Measurements from ENCODE around the gene DCP1B. TPM values are rescaled to one million over a fixed set of nuclear protein-coding genes. Genes with fewer than 3 reads are reported as not detected.

The DCP1B gene
- total and polyA plus RNA-seq, 12 donors = 12.4 to 47.9 (median 28.5) TPM

- no peak overlapping the region for H3K27ac ChIP-seq
- H3K27me3 ChIP-seq = no peaks in the 10 kb centered on the region
- WGBS, 4 donors = 68 to 71% (median 69%) methylated on average over 12 of the region's 12 CpGs
- H3K36me3 ChIP-seq (replicated peaks in 1 of 2) = no peaks in the 10 kb centered on the region
- no peak for DNase-seq
- intact Hi-C loops (cut with DNase I) = no loop called here
- no peaks in the 10 kb centered on the region for H3K9me3 ChIP-seq (replicated peaks in 1 of 3)
- peaks cover 12 to 23% of the 10 kb centered on the region in 2 donors for H3K4me1 ChIP-seq (replicated peaks in 1 of 2)
- TF ChIP-seq POLR2A (IDR thresholded peaks at IDR 0.05) (no peak), CTCF (IDR thresholded peaks at IDR 0.05) (no peak)
- H3K4me3 ChIP-seq = no peak overlapping the region
Measured at GRCh38 chr12:2017546-2018337, 13.5 kb upstream of the DCP1B start.

- Histone ChIP-seq H3K27me3 (no peaks in the 10 kb centered on the region), H3K9me3 (replicated peaks in 1 of 3) (no peaks in the 10 kb centered on the region), H3K27ac (no peak overlapping the region), H3K4me1 (replicated peaks in 1 of 2) (peaks cover 16 to 28% of the 10 kb centered on the region in 2 donors), H3K36me3 (replicated peaks in 1 of 2) (no peaks in the 10 kb centered on the region), H3K4me3 (no peak overlapping the region)
- no peak for TF ChIP-seq CTCF (IDR thresholded peaks at IDR 0.05)
- TF ChIP-seq POLR2A (IDR thresholded peaks at IDR 0.05) = no peak
- intact Hi-C loops (cut with DNase I) = no loop called here
- DNase-seq = no peak
- 84 to 94% (median 92%) methylated on average over 9 of the region's 9 CpGs for WGBS, 4 donors
Measured at GRCh38 chr12:2016862-2017545, 12.7 kb upstream of the DCP1B start.

- no peak for DNase-seq
- Histone ChIP-seq H3K27me3 (no peaks in the 10 kb centered on the region), H3K9me3 (replicated peaks in 1 of 3) (no peaks in the 10 kb centered on the region), H3K4me3 (no peak overlapping the region), H3K4me1 (replicated peaks in 1 of 2) (peaks cover 16 to 28% of the 10 kb centered on the region in 2 donors), H3K27ac (peak overlapping the region; percentile 67 to 87 (median 73)), H3K36me3 (replicated peaks in 1 of 2) (no peaks in the 10 kb centered on the region)
- peak in 1 of 6 experiments; percentile 1 for TF ChIP-seq CTCF (IDR thresholded peaks at IDR 0.05)
- no peak for TF ChIP-seq POLR2A (IDR thresholded peaks at IDR 0.05)
- intact Hi-C loops (cut with DNase I) = no loop called here
- WGBS, 4 donors = 66 to 78% (median 70%) methylated on average over 4 of the region's 4 CpGs
Measured at GRCh38 chr12:2014231-2014630, 10.0 kb upstream of the DCP1B start.

- H3K36me3 ChIP-seq (replicated peaks in 1 of 2) = no peaks in the 10 kb centered on the region
- TF ChIP-seq POLR2A (IDR thresholded peaks at IDR 0.05) = no peak
- TF ChIP-seq CTCF (IDR thresholded peaks at IDR 0.05) = peak in 4 of 6 experiments; percentile 22 to 32 (median 24)
- intact Hi-C loops (cut with DNase I) = no loop called here
- no peaks in the 10 kb centered on the region for H3K27me3 ChIP-seq
- H3K4me1 ChIP-seq (replicated peaks in 1 of 2) = peaks cover 16 to 28% of the 10 kb centered on the region in 2 donors
- peak; percentile 69 to 88 (median 79) for DNase-seq
- 11 to 18% (median 15%) methylated on average over 4 of the region's 4 CpGs for WGBS, 4 donors
- no peak overlapping the region for H3K4me3 ChIP-seq
- no peaks in the 10 kb centered on the region for H3K9me3 ChIP-seq (replicated peaks in 1 of 3)
- H3K27ac ChIP-seq = peak overlapping the region; percentile 67 to 87 (median 73)
Measured at GRCh38 chr12:2013527-2014223, 9.4 kb upstream of the DCP1B start.
